Stimulated activated naive CD4-positive, alpha-beta T cell (primary cell): ENCODE measurements around the gene POU5F1.
"Not testable (repeated sequence)": the region's sequence is repeated elsewhere in the genome, so short reads cannot be mapped to it uniquely, and the experiment has no call there.

Experiments used
- DNase-seq, 6 experiments: peaks; one replicate each; lab custom pipeline; 2025; lab: John Stamatoyannopoulos, UW

Gene POU5F1

DNA sequence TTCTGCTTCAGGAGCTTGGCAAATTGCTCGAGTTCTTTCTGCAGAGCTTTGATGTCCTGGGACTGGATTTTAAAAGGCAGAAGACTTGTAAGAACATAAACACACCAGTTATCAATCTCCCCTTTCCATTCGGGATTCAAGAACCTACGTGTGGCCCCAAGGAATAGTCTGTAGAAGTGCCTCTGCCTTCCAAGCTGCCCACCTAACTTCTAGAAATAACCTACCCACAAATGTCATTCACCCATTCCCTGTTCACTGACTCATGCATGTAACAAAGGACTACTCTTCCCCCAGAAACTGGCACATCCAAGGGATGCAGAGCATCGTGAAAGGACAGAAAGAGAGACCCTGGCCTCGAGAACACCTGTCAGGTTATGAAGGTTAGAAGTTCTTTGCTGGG, 4.5 kb downstream of the POU5F1 start:
- no peak for DNase-seq

- DNase-seq, result not testable (repeated sequence)
Observed at GRCh38 chr6:31165064-31165832, 5.2 kb downstream of the POU5F1 start.

DNA sequence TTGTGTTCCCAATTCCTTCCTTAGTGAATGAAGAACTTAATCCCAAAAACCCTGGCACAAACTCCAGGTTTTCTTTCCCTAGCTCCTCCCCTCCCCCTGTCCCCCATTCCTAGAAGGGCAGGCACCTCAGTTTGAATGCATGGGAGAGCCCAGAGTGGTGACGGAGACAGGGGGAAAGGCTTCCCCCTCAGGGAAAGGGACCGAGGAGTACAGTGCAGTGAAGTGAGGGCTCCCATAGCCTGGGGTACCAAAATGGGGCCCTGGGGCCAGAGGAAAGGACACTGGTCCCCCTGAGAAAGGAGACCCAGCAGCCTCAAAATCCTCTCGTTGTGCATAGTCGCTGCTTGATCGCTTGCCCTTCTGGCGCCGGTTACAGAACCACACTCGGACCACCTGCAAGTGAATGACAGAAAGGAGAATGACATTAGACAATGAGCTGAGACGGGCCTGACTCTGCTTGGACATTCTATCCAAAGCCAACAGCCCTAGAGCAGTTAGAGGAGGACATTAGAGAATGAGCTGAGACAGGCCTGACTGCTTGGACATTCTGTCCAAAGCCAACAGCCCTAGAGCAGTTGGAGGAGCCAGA, 5.9 kb downstream of the POU5F1 start:
- DNase-seq, result not testable (repeated sequence)

- DNase-seq, result no peak
Observed at GRCh38 chr6:31163922-31164321, 6.6 kb downstream of the POU5F1 start.

GRCh38 chr6:31162463-31163165, 7.9 kb downstream of the POU5F1 start:
- DNase-seq, result no peak

DNA sequence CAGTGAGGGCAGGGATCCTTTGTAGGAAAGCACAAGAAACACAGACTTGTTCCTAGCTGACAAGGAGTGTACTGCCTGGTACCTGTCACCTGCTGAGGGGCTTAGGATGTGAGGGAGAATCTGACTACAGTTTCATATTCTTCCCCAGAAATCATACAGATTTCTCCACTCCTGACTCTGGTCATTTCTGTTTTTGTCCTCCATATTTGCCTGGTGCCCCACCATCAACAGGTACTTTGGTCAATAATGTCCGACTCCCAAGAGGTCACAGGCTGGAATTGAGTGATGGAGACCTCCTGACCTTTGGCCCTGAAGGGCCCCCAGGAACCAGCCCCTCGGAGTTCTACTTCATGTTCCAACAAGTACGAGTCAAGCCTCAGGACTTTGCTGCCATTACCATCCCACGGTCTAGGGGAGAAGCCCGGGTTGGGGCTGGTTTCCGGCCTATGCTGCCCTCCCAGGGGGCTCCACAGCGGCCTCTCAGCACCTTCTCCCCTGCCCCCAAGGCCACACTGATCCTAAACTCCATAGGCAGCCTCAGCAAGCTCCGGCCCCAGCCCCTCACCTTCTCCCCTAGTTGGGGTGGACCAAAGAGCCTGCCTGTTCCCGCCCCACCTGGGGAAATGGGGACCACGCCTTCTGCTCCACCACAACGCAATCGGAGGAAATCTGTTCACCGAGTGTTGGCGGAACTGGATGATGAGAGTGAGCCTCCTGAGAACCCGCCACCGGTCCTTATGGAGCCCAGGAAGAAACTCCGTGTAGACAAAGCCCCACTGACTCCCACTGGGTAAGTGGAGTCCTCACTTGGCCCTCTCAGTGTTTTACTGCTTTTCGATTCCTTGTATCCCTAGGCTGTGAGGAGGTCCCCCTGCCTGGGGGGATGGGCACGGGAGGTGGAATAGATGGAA, 9.0 kb downstream of the POU5F1 start:
- no peak for DNase-seq

GRCh38 chr6:31158863-31159855, 11.3 kb downstream of the POU5F1 start:
- DNase-seq, result peak in 4 of 6 experiments; percentile 14 to 56 (median 24)

DNA sequence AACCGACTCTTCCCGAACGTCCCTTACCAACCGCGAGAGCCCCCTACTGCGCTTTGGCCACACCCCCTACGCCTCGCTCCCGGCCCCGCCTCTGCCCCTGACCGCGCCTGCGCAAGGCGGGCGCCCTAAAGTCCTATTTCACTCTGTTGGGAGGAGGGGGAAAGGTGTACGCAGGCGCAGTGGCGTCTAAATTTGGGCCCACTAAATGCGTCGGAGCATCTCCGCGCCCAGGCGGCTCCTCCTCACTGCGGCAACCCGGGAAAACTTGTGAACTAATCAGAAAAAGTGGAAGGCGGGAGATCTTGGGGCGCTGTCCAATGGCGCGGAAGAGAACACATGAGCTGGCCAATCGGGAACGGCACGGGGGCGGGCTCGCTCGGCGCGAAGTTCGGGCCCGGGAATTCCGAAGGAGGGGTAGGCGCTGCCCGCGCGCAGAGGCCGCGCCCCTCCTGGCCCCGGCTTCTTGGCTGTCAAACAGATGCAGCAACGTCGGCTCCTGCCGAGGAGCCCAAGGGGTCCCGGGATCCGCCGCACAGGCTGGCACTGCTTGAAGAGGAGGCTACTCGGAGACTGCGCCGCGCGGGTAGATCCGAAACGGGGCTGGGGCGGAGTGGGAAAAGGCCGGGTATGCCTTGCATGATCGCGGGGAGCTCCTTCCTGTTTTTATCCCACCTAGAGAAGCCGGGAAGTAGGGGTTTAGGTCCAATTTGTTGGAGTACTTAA, 12.2 kb downstream of the POU5F1 start, which contains the start of gene TCF19:
TCF19 (plus strand) TSS at position 450 of the 723 bp plus-strand sequence. CDS start 881 bp downstream, outside the sequence.
- peak; percentile 97 to 99 (median 98) for DNase-seq

DNA sequence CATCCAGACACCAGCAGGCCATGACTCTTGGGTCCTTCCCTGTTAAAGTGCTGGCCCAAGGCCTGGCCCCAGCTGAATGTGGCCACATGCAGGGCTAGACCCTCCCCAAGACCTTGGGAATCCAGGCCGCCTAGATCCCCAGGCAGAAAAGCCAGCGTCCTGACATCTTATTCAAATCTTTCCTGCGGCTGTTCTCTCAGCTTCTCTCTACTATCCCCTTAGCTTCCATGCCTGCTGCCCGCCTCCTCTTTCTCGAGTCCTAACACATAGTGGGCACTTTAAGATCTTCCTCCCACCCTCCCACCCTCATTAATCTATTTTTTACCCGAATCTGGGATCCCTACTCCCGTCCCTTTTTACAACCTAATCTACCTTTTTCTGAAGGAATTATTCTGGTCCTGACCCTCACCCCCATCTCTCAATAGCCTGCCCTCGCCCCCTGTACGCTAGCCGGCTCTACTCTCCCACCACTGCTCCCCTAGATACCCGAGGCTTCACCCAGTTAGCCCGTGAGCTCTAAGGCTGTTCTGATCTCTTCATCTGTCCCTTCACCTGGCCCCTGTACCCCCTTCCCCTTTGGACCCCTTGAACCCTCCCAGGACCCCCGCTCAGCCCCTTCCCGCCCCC, 12.9 kb downstream of the POU5F1 start, which contains the start of gene CCHCR1:
CCHCR1 (minus strand) TSS at position 290 of the 627 bp plus-strand sequence; CDS start at position 88, 202 bp downstream.
- DNase-seq, result no peak

GRCh38 chr6:31156641-31157040, 13.8 kb downstream of the POU5F1 start:
- no peak for DNase-seq

DNA sequence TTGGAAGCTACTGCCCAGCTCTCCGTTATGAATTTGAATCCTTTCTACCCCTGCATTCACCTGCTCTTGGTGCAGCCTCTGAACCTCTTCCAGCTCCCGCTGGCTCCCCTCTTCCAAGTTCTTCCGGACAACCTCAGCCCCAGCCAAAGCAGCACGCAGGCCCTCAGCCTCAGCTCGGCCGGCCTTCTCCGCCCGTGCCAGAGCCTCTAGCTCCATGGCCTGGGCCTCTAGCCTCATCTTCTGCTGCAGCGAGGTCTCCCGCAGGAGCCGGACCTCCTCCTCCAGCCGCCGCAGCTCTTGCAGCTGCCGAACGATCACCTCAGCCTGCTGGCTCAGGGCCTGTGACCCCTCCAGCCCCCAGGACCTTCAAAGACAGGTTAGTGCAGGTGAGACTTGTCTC, 16.0 kb downstream of the POU5F1 start:
- DNase-seq, result no peak

DNA sequence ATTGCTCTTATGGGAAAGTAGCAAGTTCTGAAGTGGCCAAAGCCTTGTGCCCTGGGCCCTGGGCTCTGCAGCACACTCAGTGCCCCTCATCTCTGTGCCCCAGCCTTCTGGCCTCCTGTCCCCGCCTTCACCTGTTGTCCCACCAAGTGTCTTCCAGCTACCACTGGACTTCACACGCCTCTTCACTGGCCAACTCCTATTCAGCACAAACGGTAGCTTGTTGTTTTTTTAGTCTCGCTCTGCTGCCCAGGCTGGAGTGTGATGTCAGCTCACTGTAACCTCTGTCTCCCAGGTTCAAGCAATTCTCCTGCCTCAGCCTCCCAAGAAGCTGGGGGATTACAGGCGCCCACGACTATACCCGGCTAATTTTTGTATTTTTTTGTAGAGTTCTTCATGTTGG, 17.7 kb downstream of the POU5F1 start:
- DNase-seq, result no peak

DNA sequence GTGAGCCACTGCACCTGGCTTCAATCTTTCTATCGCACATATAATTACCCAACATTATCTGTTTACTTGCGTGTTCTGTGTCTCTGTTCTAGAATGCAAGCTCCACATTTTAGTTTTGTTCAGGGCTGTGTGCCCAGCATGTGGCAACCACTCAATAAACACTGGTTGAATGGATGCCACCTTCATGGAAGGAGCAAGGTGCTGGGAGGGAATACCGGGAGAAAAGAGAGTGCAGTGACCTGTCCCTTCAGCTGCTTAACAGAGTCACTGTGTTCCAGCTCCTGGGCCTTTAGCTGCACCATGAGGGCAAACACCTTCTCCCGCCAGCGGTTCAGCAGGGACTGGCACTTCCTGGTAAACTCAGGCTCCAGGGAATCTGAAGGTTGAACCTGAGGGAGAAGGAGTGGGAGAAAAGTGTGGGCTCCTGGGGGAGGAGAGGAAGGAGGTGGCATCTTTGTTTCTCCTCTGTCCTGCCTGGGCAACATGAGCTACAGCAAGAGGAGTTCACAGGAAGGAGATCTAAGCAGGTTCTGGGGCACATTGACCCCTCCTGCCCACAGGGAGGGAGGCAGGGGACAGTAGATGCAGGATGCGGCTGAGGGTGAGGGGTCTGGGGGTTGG, 20.5 kb downstream of the POU5F1 start:
- DNase-seq, result no peak

DNA sequence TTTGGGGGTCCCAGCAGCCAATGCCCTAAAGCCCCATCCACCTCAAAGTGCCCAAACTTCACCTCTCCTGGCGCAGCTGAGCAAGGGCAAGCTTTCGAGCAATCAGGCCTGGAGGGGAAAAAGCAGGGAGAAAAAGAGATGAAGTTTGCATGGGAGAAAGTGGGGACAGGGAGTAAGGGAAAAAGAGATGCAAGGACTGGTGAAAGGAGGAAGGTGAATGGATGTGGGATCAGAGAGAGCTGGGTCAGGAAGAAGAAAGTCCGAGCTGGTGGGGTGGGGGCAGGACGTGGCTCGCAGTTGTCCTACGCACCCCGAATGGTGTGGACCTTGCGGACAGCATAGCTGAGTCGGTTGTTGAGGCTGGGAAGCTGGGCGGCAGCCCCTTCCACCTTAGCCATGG, 25.1 kb downstream of the POU5F1 start:
- DNase-seq, result no peak

- no peak for DNase-seq
Observed at GRCh38 chr6:31144970-31145340, 25.5 kb downstream of the POU5F1 start.

GRCh38 chr6:31144296-31144969, 26.0 kb downstream of the POU5F1 start:
- no peak for DNase-seq

- no peak for DNase-seq
Observed at GRCh38 chr6:31143148-31143547, 27.3 kb downstream of the POU5F1 start.

DNA sequence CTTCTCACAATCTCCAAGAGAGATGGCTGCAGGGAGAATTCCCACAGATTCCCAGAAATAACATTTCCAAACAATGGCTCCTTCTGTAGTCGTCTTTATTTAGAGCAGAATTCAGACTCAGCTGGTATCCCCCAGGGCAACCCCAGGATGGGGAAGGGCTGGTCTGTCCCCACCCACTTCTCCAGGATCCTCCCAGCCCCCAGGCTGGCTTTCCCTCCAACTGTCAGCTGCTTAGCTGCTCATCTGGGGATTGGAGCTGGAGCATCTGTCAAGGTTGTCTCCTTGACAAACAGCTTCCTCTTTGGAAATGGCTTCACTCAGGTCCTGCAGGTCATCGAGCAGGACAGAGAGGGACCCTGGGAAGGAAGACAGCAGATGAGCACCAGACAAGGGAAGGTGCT, 28.1 kb downstream of the POU5F1 start:
- DNase-seq, result no peak
